GM18499 (cell line): ENCODE results near the gene WDR7.

Experiments used
- ATAC-seq: cut with Tn5 transposase; IDR thresholded peaks from one replicate; pipeline ENCODE4 v1.9.1; 2021; ENCODE audit warnings: moderate number of reproducible peaks; ENCODE audit not compliant: insufficient read depth, unreplicated experiment

The WDR7 gene

GRCh38 chr18:56789004-56789888 lies 138.1 kb downstream of the WDR7 start:
- ATAC-seq: no peak

GRCh38 chr18:56789889-56790180 lies 138.7 kb downstream of the WDR7 start:
- ATAC-seq: no peak

GRCh38 chr18:56795381-56795780 lies 144.2 kb downstream of the WDR7 start:
- no peak for ATAC-seq

- ATAC-seq: no peak
Observed at GRCh38 chr18:56799756-56800155, 148.6 kb downstream of the WDR7 start.

GRCh38 chr18:56803051-56803450 lies 151.9 kb downstream of the WDR7 start:
- no peak for ATAC-seq

- no peak for ATAC-seq
Observed at GRCh38 chr18:56804395-56804794, 153.2 kb downstream of the WDR7 start.

GRCh38 chr18:56807901-56808300 lies 156.7 kb downstream of the WDR7 start:
- ATAC-seq: no peak

- no peak for ATAC-seq
Observed at GRCh38 chr18:56812674-56813073, 161.5 kb downstream of the WDR7 start.

- no peak for ATAC-seq
Observed at GRCh38 chr18:56815926-56816325, 164.8 kb downstream of the WDR7 start.

- ATAC-seq: no peak
Observed at GRCh38 chr18:56823986-56824565, 172.9 kb downstream of the WDR7 start.

GRCh38 chr18:56825321-56825720 lies 174.2 kb downstream of the WDR7 start:
- no peak for ATAC-seq

GRCh38 chr18:56825878-56826277 lies 174.7 kb downstream of the WDR7 start:
- ATAC-seq: no peak

- ATAC-seq: no peak
Observed at GRCh38 chr18:56831988-56832387, 180.8 kb downstream of the WDR7 start.

GRCh38 chr18:56835331-56835730 lies 184.2 kb downstream of the WDR7 start:
- no peak for ATAC-seq

- ATAC-seq: no peak
Observed at GRCh38 chr18:56836173-56836572, 185.0 kb downstream of the WDR7 start.

- ATAC-seq: no peak
Observed at GRCh38 chr18:56841836-56842235, 190.7 kb downstream of the WDR7 start.

GRCh38 chr18:56843241-56843640 lies 192.1 kb downstream of the WDR7 start:
- no peak for ATAC-seq

- ATAC-seq: no peak
Observed at GRCh38 chr18:56844556-56844955, 193.4 kb downstream of the WDR7 start.

- ATAC-seq: peak; percentile 90
Observed at GRCh38 chr18:56851774-56852173, 200.6 kb downstream of the WDR7 start.

GRCh38 chr18:56853961-56854360 lies 202.8 kb downstream of the WDR7 start:
- ATAC-seq: no peak

GRCh38 chr18:56861244-56861643 lies 210.1 kb downstream of the WDR7 start:
- ATAC-seq: no peak

- ATAC-seq: no peak
Observed at GRCh38 chr18:56869189-56869777, 218.1 kb downstream of the WDR7 start.
